GM18858 (cell line): ENCODE measurements around the gene MBNL2.

Source experiments
- ATAC-seq: cut with Tn5 transposase; IDR thresholded peaks from one replicate; pipeline ENCODE4 v1.9.1; 2021; ENCODE audit not compliant: unreplicated experiment

Gene MBNL2

GRCh38 chr13:97221989-97222700 is at the start of gene MBNL2:
TSS of gene MBNL2 (plus strand) at chr13:97222333. CDS start at chr13:97276236, 53,903 bp downstream.
- peak; percentile 95 for ATAC-seq

- ATAC-seq, result no peak
Observed at GRCh38 chr13:97174638-97175037, 47.5 kb upstream of the MBNL2 start.

- no peak for ATAC-seq
Observed at GRCh38 chr13:97175041-97175440, 47.1 kb upstream of the MBNL2 start.

GRCh38 chr13:97179501-97179900 is 42.6 kb upstream of the MBNL2 start:
- ATAC-seq, result no peak

GRCh38 chr13:97182111-97182890 is 39.8 kb upstream of the MBNL2 start:
- ATAC-seq, result no peak

- no peak for ATAC-seq
Observed at GRCh38 chr13:97185291-97185690, 36.8 kb upstream of the MBNL2 start.

- ATAC-seq, result no peak
Observed at GRCh38 chr13:97185751-97186150, 36.4 kb upstream of the MBNL2 start.

GRCh38 chr13:97188207-97188606 is 33.9 kb upstream of the MBNL2 start:
- no peak for ATAC-seq

GRCh38 chr13:97189928-97190327 is 32.2 kb upstream of the MBNL2 start:
- ATAC-seq, result no peak

- no peak for ATAC-seq
Observed at GRCh38 chr13:97191142-97191541, 31.0 kb upstream of the MBNL2 start.

GRCh38 chr13:97191615-97192014 is 30.5 kb upstream of the MBNL2 start:
- no peak for ATAC-seq

- no peak for ATAC-seq
Observed at GRCh38 chr13:97192166-97192565, 30.0 kb upstream of the MBNL2 start.

- ATAC-seq, result no peak
Observed at GRCh38 chr13:97193577-97193976, 28.6 kb upstream of the MBNL2 start.

- ATAC-seq, result no peak
Observed at GRCh38 chr13:97194479-97194878, 27.7 kb upstream of the MBNL2 start.

GRCh38 chr13:97196340-97196739 is 25.8 kb upstream of the MBNL2 start:
- ATAC-seq, result no peak

GRCh38 chr13:97198753-97199152 is 23.4 kb upstream of the MBNL2 start:
- ATAC-seq, result no peak

GRCh38 chr13:97199451-97199850 is 22.7 kb upstream of the MBNL2 start:
- no peak for ATAC-seq

GRCh38 chr13:97200081-97200942 is 21.8 kb upstream of the MBNL2 start:
- ATAC-seq, result no peak

- ATAC-seq, result no peak
Observed at GRCh38 chr13:97202761-97203160, 19.4 kb upstream of the MBNL2 start.

GRCh38 chr13:97205465-97205864 is 16.7 kb upstream of the MBNL2 start:
- ATAC-seq, result no peak

- ATAC-seq, result no peak
Observed at GRCh38 chr13:97205982-97206381, 16.2 kb upstream of the MBNL2 start.
